ENCODE measurements around the gene ELF1.

DNA sequence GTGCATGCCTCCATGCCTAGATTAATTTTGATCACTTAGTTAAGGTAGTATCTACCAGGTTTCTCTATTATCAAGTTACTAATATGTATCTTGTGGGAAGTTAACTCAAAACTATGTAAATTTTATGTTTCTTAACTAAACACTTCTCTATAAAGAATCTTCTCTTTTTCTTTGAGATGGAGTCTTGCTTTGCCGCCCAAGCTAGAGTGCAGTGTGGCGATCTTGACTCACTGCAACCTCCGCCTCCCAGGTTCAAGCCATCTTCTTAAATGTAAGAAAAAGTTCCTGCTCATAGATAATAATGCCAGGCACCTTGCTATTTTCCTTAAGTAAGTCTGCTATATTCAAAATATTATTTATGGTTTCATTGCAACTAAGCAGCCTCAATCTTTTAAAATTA is 58.4 kb downstream of the ELF1 start:
- TF ChIP-seq, protein P1, sequence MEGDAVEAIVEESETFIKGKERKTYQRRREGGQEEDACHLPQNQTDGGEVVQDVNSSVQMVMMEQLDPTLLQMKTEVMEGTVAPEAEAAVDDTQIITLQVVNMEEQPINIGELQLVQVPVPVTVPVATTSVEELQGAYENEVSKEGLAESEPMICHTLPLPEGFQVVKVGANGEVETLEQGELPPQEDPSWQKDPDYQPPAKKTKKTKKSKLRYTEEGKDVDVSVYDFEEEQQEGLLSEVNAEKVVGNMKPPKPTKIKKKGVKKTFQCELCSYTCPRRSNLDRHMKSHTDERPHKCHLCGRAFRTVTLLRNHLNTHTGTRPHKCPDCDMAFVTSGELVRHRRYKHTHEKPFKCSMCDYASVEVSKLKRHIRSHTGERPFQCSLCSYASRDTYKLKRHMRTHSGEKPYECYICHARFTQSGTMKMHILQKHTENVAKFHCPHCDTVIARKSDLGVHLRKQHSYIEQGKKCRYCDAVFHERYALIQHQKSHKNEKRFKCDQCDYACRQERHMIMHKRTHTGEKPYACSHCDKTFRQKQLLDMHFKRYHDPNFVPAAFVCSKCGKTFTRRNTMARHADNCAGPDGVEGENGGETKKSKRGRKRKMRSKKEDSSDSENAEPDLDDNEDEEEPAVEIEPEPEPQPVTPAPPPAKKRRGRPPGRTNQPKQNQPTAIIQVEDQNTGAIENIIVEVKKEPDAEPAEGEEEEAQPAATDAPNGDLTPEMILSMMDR (conservative IDR thresholded peaks at IDR 0.05; ENCODE audit: low read depth, low read length), result no peak
- TF ChIP-seq RAD21 (IDR thresholded peaks at IDR 0.05; ENCODE audit: low read length) (no peak), POLR2A (IDR thresholded peaks at IDR 0.05; ENCODE audit: low read depth, low read length) (no peak), CEBPB (IDR thresholded peaks at IDR 0.05; ENCODE audit: low read depth, low read length) (no peak), MAZ (IDR thresholded peaks at IDR 0.05; ENCODE audit: borderline replicate concordance, low read depth, low read length) (no peak)
- TF ChIP-seq, protein P2, sequence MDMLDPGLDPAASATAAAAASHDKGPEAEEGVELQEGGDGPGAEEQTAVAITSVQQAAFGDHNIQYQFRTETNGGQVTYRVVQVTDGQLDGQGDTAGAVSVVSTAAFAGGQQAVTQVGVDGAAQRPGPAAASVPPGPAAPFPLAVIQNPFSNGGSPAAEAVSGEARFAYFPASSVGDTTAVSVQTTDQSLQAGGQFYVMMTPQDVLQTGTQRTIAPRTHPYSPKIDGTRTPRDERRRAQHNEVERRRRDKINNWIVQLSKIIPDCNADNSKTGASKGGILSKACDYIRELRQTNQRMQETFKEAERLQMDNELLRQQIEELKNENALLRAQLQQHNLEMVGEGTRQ (IDR thresholded peaks at IDR 0.05; ENCODE audit: low read depth, low read length), result no peak
